ENCODE results near the gene TMEM232. TPM values are rescaled to one million over a fixed set of nuclear protein-coding genes. Genes with fewer than 3 reads are reported as not detected.

TMEM232 gene
- total and polyA plus RNA-seq, 2 donors (not counting 3 experiments of a cell fraction or from before 2014, with no cell fraction given) = 0.17 to 0.38 TPM

DNA sequence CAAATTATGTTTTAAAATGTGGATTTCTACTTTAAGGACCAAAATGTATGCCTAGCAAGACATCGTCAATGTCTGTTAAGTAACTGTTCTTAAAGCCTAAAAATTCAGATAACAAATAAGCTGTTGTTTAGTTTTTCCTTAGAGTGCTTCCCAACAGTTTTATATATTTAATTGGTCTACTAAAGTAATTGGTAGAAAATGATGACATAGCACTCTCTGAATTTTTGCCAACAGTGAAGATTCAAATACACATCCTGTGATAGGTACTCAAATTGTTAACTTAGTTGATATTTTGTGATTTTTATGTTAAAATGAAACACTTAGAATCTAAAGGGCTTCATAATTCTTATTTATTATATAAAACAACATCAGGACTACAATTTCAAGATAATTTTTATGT, 107.5 kb downstream of the TMEM232 start:
- H3K4me1 ChIP-seq (ENCODE audit: control insufficient read depth, extremely low read depth, insufficient read depth, low read length) = no peaks in the 10 kb centered on the region
- no peak overlapping the region for H3K27ac ChIP-seq (ENCODE audit: insufficient read depth, low read depth, low read length)
- ChIA-PET CTCF (interaction anchor here (0.9 kb wide), 1 partner anchor 923 kb away, joined by 3 read pairs; no protein-coding TSS in a partner anchor), POLR2A (no interaction called here)
- no peak overlapping the region for H2AFZ ChIP-seq (ENCODE audit: low read depth, low read length)
- H3K4me3 ChIP-seq (replicated peaks in 1 of 3; ENCODE audit: insufficient read depth in 1 of 3, low read depth in 1 of 3, low read length in 3 of 3) = no peak overlapping the region
- no peak overlapping the region for H3K4me2 ChIP-seq (ENCODE audit: insufficient read depth, low read length)
- no peak overlapping the region for H3K9ac ChIP-seq (replicated peaks; ENCODE audit: extremely low read depth, insufficient read depth, low read length)
- no peaks in the 10 kb centered on the region for H3K9me1 ChIP-seq (replicated peaks; ENCODE audit: control insufficient read depth, extremely low read depth, insufficient read depth, low read length)
- no TSS peak for BruUV-seq (replicated peaks)
- no peak for FAIRE-seq
- no peaks in the 10 kb centered on the region for H3K9me3 ChIP-seq (replicated peaks; ENCODE audit: control insufficient read depth, insufficient read depth, low read length)
- intact Hi-C loops (cut with micrococcal nuclease) = no loop called here
- no peaks in the 10 kb centered on the region for H4K20me1 ChIP-seq (replicated peaks; ENCODE audit: control insufficient read depth, extremely low read depth, insufficient read depth, low read length)
- TF ChIP-seq EZH2 (IDR thresholded peaks at IDR 0.05; ENCODE audit: borderline replicate concordance, low read depth, low read length, severe bottlenecking) = no peak
- TF ChIP-seq FOS (IDR thresholded peaks at IDR 0.05; ENCODE audit: borderline replicate concordance, insufficient read depth, low read length) = no peak
- TF ChIP-seq POLR2A (IDR thresholded peaks at IDR 0.05; ENCODE audit: low read depth, low read length) = no peak
- no peak for TF ChIP-seq MAX (IDR thresholded peaks at IDR 0.05; ENCODE audit: insufficient read depth, insufficient read length)
- no peak for TF ChIP-seq POLR2AphosphoS5 (IDR thresholded peaks at IDR 0.05; ENCODE audit: insufficient read depth, low read depth, low read length)
- no peak for TF ChIP-seq GATA2 (IDR thresholded peaks at IDR 0.05; ENCODE audit: insufficient read depth, insufficient read length, low read depth, low read length)
- no peak for TF ChIP-seq CTCF (IDR thresholded peaks at IDR 0.05; ENCODE audit: extremely low read depth in 1 of 2, insufficient read depth in 1 of 2, low read depth in 1 of 2, low read length in 2 of 2)
- no peak for TF ChIP-seq JUN (IDR thresholded peaks at IDR 0.05; ENCODE audit: borderline replicate concordance, insufficient read depth, insufficient read length, low read depth)
- TF ChIP-seq MYC (IDR thresholded peaks at IDR 0.05; ENCODE audit: low read depth, low read length) = no peak
- dilution Hi-C loops (cut with MboI; ENCODE audit: extremely low pct_ligation_motif_present, low sequenced_read_pairs) = no loop called here
- H3K27me3 ChIP-seq (ENCODE audit: control insufficient read depth in 2 of 2, insufficient read depth in 2 of 2, low read length in 2 of 2) = no peaks in the 10 kb centered on the region
- no peak for DNase-seq (ENCODE audit: low read depth, low spot score)
- no peaks in the 10 kb centered on the region for H3K36me3 ChIP-seq (ENCODE audit: control insufficient read depth in 2 of 2, extremely low read depth in 1 of 2, insufficient read depth in 2 of 2, low read length in 2 of 2)
- H3K79me2 ChIP-seq (ENCODE audit: control insufficient read depth, insufficient read depth, low read length) = no peaks in the 10 kb centered on the region
